ENCODE measurements around the gene USP43. TPM values are rescaled to one million over a fixed set of nuclear protein-coding genes. Genes with fewer than 3 reads are reported as not detected.

USP43 gene
- total and polyA plus RNA-seq, 2 experiments from 2014 or later: 0.08 TPM; not detected in 1

DNA sequence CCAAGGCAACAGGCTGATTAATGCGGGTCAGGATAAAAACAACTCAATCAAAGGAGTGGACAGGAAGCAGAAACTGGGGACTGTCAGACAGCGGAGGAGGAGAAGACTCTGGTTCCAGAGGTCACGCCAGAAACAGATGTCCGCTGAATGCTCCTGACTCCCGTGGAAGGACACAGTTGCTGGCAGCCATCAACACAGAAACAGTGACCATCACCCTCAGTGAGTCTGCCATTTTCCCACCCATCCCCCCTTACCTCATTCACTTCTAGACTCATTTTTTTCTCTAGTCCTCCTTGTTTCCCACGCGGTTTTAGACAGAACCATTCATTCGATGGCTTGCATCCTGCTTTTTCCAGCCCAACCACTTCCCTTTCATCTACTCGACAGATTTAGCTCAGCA, 105.2 kb downstream of the USP43 start:
- WGBS, 2 experiments (ENCODE audit: low coverage in 1 of 2, low lambda C conversion rate in 2 of 2, missing lambda C conversion rate in 2 of 2): 37 to 48% methylated on average over 9 of the region's 9 CpGs
- Histone ChIP-seq H3K9ac (no peak overlapping the region), H3K4me3 (no peak overlapping the region), H3K9me3 (ENCODE audit: low read depth) (no peaks in the 10 kb centered on the region), H2AFZ (no peak overlapping the region), H3K36me3 (ENCODE audit: low read depth) (no peaks in the 10 kb centered on the region), H3K9me2 (ENCODE audit: insufficient read depth) (no peaks in the 10 kb centered on the region), H3F3A (ENCODE audit: insufficient read depth) (no peaks in the 10 kb centered on the region), H3K27me3 (replicated peaks; ENCODE audit: insufficient read depth) (no peaks in the 10 kb centered on the region; the same call in 1 of the 2 replicates), H3K79me2 (ENCODE audit: insufficient read depth) (no peaks in the 10 kb centered on the region), H3K4me1 (ENCODE audit: insufficient read depth) (no peaks in the 10 kb centered on the region), H3K27ac (no peak overlapping the region), H3K4me2 (ENCODE audit: unreplicated experiment) (no peak overlapping the region), H4K20me1 (ENCODE audit: insufficient read depth) (no peaks in the 10 kb centered on the region)
- DNase-seq: no peak
- TF ChIP-seq EZH2 (IDR thresholded peaks at IDR 0.05; ENCODE audit: insufficient read depth, poor library complexity, severe bottlenecking) (no peak), EZH2phosphoT487 (IDR thresholded peaks at IDR 0.05; ENCODE audit: insufficient read depth, low read depth) (no peak)
- in situ Hi-C loops (cut with MboI): no loop called here

DNA sequence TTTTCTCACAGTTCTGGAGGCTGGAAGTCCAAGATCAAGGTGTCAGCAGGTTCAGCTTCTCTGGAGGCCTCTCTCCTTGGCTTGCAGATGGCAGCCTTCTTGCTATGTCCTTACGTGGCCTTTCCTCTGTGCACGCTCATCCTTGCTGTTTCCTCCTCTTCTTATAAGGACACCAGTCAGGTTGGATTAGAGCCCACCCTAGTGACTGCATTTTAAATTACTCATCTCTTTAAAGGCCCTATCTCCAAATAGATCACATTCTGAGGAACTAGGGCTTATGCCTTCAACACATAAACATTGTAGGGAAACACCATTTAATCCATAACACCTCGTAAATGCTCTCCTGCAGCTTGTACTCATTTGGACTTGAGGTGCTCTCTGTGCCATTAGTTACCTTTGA, 109.8 kb downstream of the USP43 start:
- Histone ChIP-seq H3K79me2 (ENCODE audit: insufficient read depth) (no peaks in the 10 kb centered on the region), H3K4me1 (ENCODE audit: insufficient read depth) (no peaks in the 10 kb centered on the region), H3K4me3 (no peak overlapping the region), H4K20me1 (ENCODE audit: insufficient read depth) (no peaks in the 10 kb centered on the region), H2AFZ (no peak overlapping the region), H3K9me2 (ENCODE audit: insufficient read depth) (no peaks in the 10 kb centered on the region), H3F3A (ENCODE audit: insufficient read depth) (no peaks in the 10 kb centered on the region), H3K27me3 (replicated peaks; ENCODE audit: insufficient read depth) (no peaks in the 10 kb centered on the region; the same call in 1 of the 2 replicates), H3K4me2 (ENCODE audit: unreplicated experiment) (no peak overlapping the region), H3K9ac (no peak overlapping the region), H3K36me3 (ENCODE audit: low read depth) (no peaks in the 10 kb centered on the region), H3K27ac (no peak overlapping the region), H3K9me3 (ENCODE audit: low read depth) (no peaks in the 10 kb centered on the region)
- no peak for TF ChIP-seq EZH2phosphoT487 (IDR thresholded peaks at IDR 0.05; ENCODE audit: insufficient read depth, low read depth)
- no peak for TF ChIP-seq EZH2 (IDR thresholded peaks at IDR 0.05; ENCODE audit: insufficient read depth, poor library complexity, severe bottlenecking)
- peak; percentile 10 for DNase-seq
- 39 to 49% methylated on average over 3 of the region's 3 CpGs for WGBS, 2 experiments (ENCODE audit: low coverage in 1 of 2, low lambda C conversion rate in 2 of 2, missing lambda C conversion rate in 2 of 2)
- in situ Hi-C loops (cut with MboI): no loop called here

DNA sequence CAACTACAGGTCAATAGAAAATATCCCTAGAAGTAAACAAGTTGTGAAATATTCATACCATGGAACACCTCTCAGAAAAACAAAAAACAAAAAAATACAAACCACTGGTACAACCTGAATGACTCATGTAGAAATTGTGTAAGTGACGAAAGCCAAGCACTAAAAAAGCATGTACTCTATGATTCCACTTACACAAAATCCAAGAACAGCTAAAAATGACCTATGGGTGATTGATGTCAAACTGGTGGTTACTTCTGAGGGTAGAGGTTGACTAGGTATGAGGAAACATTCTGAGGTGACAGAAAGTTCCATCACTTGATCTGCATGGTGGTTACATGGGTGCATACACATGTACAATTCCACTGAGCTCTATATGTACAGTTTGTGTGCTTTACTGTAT, 114.9 kb downstream of the USP43 start:
- Histone ChIP-seq H3K4me3 (no peak overlapping the region), H3K36me3 (ENCODE audit: low read depth) (no peaks in the 10 kb centered on the region), H2AFZ (no peak overlapping the region), H3K9me3 (ENCODE audit: low read depth) (no peaks in the 10 kb centered on the region), H4K20me1 (ENCODE audit: insufficient read depth) (no peaks in the 10 kb centered on the region), H3K27me3 (replicated peaks; ENCODE audit: insufficient read depth) (no peaks in the 10 kb centered on the region; the same call in 1 of the 2 replicates), H3K9ac (no peak overlapping the region), H3F3A (ENCODE audit: insufficient read depth) (no peaks in the 10 kb centered on the region), H3K79me2 (ENCODE audit: insufficient read depth) (no peaks in the 10 kb centered on the region), H3K27ac (no peak overlapping the region), H3K4me2 (ENCODE audit: unreplicated experiment) (no peak overlapping the region), H3K9me2 (ENCODE audit: insufficient read depth) (no peaks in the 10 kb centered on the region), H3K4me1 (ENCODE audit: insufficient read depth) (no peaks in the 10 kb centered on the region)
- TF ChIP-seq EZH2 (IDR thresholded peaks at IDR 0.05; ENCODE audit: insufficient read depth, poor library complexity, severe bottlenecking) (no peak), EZH2phosphoT487 (IDR thresholded peaks at IDR 0.05; ENCODE audit: insufficient read depth, low read depth) (no peak)
- DNase-seq: no peak
- in situ Hi-C loops (cut with MboI): no loop called here
- WGBS, 2 experiments (ENCODE audit: low coverage in 1 of 2, low lambda C conversion rate in 2 of 2, missing lambda C conversion rate in 2 of 2): 44 to 71% methylated on average over 1 of the region's 1 CpG

DNA sequence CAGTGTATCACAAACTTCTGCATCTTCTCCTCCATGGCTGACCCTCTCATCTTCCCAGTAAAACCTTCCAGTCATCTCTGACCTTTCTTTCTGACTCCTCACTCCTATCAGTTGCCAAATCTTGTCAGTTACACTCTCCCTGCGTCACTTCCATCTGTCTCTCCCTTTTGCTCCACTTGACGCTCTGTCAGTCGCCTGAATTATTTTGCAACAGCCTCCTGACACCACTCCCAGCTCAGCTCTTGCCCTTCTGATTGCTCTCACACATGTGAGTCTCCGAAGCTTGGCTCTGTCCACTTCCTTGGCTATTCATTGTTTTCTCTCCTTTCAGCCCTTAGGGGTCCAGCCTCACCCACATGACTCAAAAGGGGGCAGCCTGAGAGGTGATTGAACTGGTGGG, 118.3 kb downstream of the USP43 start:
- H3K9me2 ChIP-seq (ENCODE audit: insufficient read depth): no peaks in the 10 kb centered on the region
- WGBS, 2 experiments (ENCODE audit: low coverage in 1 of 2, low lambda C conversion rate in 2 of 2, missing lambda C conversion rate in 2 of 2): 19 to 21% methylated on average over 4 of the region's 4 CpGs
- no peak overlapping the region for H3K27ac ChIP-seq
- H2AFZ ChIP-seq: no peak overlapping the region
- H3K4me3 ChIP-seq: no peak overlapping the region
- H3K79me2 ChIP-seq (ENCODE audit: insufficient read depth): no peaks in the 10 kb centered on the region
- H3K9ac ChIP-seq: no peak overlapping the region
- DNase-seq: no peak
- no peaks in the 10 kb centered on the region for H4K20me1 ChIP-seq (ENCODE audit: insufficient read depth)
- H3K27me3 ChIP-seq (replicated peaks; ENCODE audit: insufficient read depth): no peaks in the 10 kb centered on the region; the same call in 1 of the 2 replicates
- no peaks in the 10 kb centered on the region for H3K4me1 ChIP-seq (ENCODE audit: insufficient read depth)
- TF ChIP-seq EZH2phosphoT487 (IDR thresholded peaks at IDR 0.05; ENCODE audit: insufficient read depth, low read depth) (no peak), EZH2 (IDR thresholded peaks at IDR 0.05; ENCODE audit: insufficient read depth, poor library complexity, severe bottlenecking) (no peak)
- no peaks in the 10 kb centered on the region for H3F3A ChIP-seq (ENCODE audit: insufficient read depth)
- H3K4me2 ChIP-seq (ENCODE audit: unreplicated experiment): no peak overlapping the region
- in situ Hi-C loops (cut with MboI): no loop called here
- no peaks in the 10 kb centered on the region for H3K9me3 ChIP-seq (ENCODE audit: low read depth)
- no peaks in the 10 kb centered on the region for H3K36me3 ChIP-seq (ENCODE audit: low read depth)

DNA sequence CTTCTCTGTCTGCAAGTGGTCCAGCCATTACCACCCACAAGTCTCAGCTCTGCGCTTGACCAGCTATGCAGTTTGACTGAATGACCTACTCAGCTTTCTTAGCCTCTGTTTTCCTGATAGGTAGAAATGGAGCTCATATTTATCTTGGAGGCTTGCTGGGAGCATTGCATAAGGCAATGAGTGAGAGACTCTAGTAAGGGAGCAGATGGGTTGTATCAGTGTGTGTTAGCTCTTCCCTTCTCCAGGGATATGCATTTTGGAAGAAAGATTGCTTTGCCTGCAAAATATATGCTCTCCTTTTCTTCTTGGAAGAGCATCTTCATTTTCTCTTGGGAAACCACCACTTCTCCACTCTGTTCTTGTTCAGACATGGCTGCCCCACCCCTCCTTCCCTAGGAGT, 120.0 kb downstream of the USP43 start:
- Histone ChIP-seq H3K27me3 (replicated peaks; ENCODE audit: insufficient read depth) (no peaks in the 10 kb centered on the region; the same call in 1 of the 2 replicates), H3K27ac (no peak overlapping the region), H3K4me1 (ENCODE audit: insufficient read depth) (no peaks in the 10 kb centered on the region), H3K79me2 (ENCODE audit: insufficient read depth) (no peaks in the 10 kb centered on the region), H3K4me2 (ENCODE audit: unreplicated experiment) (no peak overlapping the region), H3F3A (ENCODE audit: insufficient read depth) (no peaks in the 10 kb centered on the region), H3K9me2 (ENCODE audit: insufficient read depth) (no peaks in the 10 kb centered on the region), H3K36me3 (ENCODE audit: low read depth) (no peaks in the 10 kb centered on the region), H3K9me3 (ENCODE audit: low read depth) (no peaks in the 10 kb centered on the region), H4K20me1 (ENCODE audit: insufficient read depth) (no peaks in the 10 kb centered on the region), H3K9ac (no peak overlapping the region), H3K4me3 (no peak overlapping the region), H2AFZ (no peak overlapping the region)
- TF ChIP-seq EZH2phosphoT487 (IDR thresholded peaks at IDR 0.05; ENCODE audit: insufficient read depth, low read depth) (no peak), EZH2 (IDR thresholded peaks at IDR 0.05; ENCODE audit: insufficient read depth, poor library complexity, severe bottlenecking) (no peak)
- in situ Hi-C loops (cut with MboI): no loop called here
- no peak for DNase-seq
- 64 to 80% methylated on average over 1 of the region's 1 CpG for WGBS, 2 experiments (ENCODE audit: low coverage in 1 of 2, low lambda C conversion rate in 2 of 2, missing lambda C conversion rate in 2 of 2)
